GM21390 (cell line): ENCODE measurements around the gene ENPP6.

Experiments
- ATAC-seq: cut with Tn5 transposase; IDR thresholded peaks from one replicate; pipeline ENCODE4 v1.9.1; 2021; ENCODE audit not compliant: unreplicated experiment

Gene ENPP6

DNA sequence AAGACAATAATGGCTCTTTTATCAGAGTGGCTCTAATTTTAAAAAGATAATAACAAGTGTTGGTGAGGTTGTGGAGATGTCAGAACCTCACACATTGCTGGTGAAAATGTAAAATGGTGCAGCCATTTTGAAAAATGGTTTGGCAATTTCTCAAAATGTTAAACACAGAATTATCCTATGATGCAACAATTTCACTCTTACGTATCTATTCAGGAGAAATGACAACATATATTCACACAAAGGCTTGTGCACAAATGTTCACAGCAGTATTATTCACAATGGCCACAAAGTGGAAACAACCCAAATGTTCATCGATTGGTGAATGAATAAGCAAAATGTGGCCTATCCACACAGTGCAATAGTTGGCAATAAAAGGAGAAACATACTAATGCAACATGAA, 24.7 kb downstream of the ENPP6 start:
- no peak for ATAC-seq

DNA sequence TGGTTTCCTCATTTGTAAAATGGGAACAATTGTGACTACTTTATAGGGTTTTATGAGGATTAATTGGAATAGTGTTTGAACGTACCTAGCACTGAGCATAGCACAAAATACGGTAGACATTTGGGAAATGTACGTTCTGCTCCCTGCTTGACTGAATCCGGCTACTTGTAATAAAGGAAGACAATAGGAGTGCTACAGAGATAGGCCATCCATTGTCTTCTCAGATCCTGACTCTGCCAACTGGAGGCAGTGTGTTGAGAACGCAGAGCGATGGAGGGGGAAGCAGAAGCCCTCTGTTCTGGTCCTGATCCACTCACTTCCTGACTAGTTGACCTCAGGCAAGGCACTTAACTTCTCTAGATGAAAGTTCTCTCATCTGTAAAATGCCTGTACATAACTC, 26.4 kb downstream of the ENPP6 start:
- ATAC-seq = no peak

DNA sequence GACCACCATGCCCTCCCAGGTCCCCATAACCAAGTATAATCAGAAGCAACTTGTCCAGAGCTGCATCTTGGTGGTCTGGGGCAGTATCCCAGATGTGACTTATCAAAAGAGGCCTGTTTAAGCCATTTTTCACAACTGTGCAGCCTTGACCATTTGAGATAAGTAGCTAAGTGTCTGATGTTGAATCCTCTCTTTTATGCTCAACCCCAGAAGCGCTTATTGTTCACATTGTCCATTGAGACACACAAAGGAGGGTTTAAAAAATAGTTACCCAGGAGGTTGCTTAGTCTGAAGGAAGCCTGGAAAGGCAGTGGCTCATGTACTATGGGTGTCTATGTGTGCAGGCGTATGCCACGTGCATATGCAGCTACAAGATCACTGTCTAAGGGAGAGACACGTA, 27.0 kb downstream of the ENPP6 start:
- no peak for ATAC-seq

- no peak for ATAC-seq
Measured at GRCh38 chr4:184189966-184190365, 27.7 kb downstream of the ENPP6 start.

DNA sequence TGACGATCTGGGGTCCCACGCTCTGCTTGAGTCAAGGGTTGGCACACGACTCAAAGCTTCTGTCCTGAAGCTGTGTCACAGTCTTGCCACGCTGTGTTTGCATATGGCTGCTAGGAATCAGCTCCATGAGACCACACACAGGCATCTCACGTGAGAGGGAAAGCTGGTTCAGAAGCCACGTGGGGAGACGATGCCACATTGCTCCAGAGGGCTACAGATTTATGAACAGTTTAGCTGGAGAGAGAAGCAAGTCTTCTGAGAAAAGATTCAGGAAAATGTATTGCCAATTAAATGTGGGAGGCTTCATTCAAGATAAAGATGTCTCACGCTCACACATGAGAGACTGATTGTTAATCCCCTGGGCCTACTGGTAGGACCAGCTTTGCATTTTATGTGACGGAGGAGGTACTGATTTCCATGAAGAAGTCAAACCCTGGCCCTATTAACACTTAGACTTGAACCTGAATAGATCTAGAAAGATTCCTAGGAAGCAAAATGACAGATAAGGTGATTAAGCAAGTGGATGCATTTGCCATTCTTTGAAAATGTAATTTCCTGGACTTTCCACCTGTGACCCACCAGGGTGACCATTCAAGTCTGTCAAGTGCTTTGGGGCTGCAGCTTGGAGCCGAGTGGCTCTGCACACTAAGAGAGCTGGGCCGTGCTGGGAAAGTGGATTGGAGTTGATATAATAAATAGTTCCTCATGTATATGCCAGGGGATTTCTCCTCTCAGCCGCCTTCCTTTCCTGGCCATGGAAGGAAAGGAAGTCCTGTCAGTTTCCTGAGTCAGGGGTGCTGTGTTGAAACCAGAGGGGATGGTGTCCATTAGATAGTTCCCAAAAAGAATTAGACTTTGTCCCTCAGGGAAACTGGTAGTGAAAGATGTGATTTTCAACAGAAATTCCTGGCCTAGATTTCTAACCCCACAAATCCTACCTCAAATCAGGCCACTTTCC, 29.0 kb downstream of the ENPP6 start:
- ATAC-seq = no peak

DNA sequence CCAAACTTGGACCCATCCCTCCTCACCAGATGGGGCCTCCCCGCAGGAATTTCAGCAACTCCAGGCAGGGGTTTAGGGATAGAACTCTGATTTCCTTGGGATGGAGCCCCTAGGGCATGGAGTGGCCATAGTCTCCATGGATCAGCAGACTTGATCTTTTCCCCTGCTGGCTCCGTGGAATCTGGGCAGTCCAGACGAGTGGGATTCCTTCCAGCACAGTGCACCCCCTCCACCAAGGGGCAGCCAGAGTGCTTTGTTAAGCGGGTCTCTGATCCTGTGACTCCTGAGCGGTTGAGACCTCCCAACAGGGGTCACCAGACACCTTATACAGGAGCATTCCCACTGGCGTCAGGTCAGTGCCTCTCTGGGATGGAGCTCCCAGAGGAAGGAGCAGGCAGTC, 40.4 kb downstream of the ENPP6 start:
- no peak for ATAC-seq

- no peak for ATAC-seq
Measured at GRCh38 chr4:184174571-184175488, 42.8 kb downstream of the ENPP6 start.

DNA sequence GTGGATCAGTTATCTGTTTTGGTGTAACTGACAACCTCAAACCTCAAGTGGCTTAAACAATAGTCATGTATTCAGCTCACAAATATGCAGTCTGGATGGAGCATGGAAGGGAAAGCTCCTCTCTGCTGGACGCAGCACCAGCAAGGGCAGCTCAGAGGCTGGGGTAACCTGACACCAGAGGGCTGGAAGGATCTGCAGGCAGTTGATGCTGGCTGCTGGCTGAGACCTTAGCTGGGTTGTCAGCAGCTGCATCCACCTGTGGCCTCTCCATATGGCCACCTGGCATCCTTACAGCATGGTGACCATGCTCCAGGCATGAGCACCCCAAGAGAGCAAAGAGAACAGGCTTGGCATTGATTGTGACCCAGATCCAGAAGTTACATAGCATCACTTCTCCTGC, 46.7 kb downstream of the ENPP6 start:
- ATAC-seq = no peak

DNA sequence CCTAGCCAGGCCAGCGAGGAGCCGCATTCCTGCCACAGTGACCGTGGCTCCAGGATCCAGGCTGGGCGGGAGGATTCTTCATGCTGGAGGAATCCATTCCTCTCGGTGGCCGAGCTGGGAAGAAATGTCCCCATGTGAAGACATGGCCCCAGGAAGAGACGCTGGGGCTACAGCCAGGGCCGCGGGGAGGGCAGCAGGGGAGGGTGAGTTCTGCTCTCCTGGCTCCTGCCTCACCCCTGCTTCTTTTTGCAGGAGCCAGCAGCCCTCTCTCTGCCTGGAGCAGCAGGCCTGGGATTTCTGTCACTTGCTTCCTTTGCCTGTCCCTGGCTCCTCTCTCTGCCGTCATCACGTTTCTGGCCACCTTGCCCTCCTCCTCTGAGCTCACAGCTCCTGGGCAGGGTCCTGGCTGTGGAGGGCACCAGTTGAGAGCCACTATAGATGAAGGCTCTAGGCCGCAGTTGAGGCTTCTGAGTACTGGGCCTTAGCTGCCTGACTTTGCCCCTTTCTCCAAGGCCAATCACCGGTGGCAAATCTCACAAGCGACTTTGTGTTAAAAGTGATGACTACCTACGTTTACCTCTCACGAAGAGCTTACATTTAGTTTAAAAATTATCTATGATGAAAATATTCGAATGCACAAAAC, 48.3 kb downstream of the ENPP6 start:
- no peak for ATAC-seq

DNA sequence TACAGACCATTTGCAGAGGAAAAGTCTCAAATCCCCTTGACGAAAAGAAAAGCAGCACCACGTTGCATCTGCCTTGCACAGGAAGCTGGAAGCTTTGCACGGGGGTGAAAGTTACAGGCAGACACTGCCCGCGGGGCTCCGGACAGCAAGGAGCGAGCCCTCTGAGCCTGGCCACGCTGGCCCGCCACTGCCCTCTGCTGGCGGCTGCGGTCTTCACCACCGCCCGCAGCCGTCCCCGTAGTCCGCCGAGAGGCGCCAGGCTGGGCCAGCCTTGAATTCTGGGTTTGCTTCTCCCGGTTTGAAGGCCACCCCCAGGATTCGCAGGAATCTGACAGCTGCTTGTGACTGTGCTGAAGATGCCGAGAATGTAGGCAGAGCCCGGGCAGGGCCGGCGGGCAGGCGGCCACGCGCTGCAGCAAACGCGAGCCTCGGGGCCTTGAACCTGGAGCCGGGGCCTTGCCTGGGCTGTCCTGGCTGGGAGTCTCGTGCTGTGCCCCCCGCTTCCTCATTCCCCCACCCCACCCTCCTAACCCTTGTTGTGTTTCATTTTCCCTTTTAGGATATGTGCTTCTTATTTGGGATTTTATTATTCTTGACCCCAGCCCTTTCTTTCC, 49.2 kb downstream of the ENPP6 start:
- peak; percentile 88 for ATAC-seq

DNA sequence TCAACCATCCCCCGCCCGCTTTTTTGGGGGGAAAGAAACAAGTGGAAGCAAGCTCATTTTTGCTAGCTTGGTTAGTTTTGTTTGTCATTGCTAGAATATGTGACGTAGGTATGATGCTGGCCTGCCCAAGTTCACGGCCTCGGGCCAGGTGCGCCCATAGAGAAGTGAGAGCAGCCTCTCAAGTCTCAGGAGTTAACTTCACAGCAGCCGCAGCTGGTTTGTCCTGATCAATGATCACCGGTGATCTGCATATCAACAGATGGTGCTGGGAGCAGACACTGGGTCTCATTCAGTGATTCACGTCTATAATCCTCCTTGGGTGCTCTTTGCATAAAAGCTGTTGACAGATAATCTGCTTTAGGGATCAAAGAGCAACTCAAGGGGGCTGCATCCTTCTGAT, 50.1 kb downstream of the ENPP6 start:
- peak; percentile 72 for ATAC-seq

DNA sequence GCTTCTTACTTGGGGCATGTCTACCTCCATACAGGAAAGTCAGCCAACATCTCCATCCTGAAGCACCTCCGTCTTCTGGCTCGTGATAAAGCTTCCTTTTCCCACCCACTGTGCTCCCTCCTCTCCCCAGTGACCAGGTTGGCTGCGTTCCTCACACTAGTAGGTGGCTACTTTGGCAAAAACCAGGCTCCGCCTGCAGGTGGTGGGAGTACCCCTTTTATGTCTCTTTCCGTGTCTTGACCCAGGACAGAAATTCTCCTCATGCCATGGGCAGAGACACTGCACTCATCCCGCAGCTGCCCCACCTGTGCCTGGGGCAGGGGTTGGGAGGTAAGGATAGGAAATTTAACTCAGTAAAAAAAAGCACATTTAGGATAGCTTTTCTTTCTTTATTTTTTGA, 50.9 kb downstream of the ENPP6 start:
- no peak for ATAC-seq

GRCh38 chr4:184165291-184165690, 52.4 kb downstream of the ENPP6 start:
- no peak for ATAC-seq

GRCh38 chr4:184163813-184164212, 53.9 kb downstream of the ENPP6 start:
- no peak for ATAC-seq

- ATAC-seq = no peak
Measured at GRCh38 chr4:184162596-184162995, 55.1 kb downstream of the ENPP6 start.

DNA sequence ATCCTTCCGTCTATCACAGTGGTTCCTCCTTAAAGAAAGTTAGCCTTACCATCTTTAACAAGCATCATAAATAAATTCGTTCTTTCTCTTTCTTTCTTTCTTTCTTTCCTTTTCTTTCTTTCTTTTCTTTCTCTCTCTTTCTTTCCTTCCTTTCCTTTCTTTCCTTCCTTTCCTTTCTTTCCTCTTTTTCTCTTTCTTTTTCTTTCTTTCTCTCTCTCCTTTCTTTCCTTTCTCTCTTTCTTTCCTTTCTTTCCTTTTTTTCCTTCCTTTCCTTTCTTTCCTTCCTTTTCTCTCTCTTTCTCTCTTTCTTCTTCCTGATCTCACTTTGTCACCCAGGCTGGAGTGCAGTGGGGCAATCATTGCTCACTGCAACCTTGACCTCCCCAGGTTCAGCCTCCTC, 60.4 kb downstream of the ENPP6 start:
- no peak for ATAC-seq

- no peak for ATAC-seq
Measured at GRCh38 chr4:184156163-184156920, 61.3 kb downstream of the ENPP6 start.

GRCh38 chr4:184154199-184154598, 63.5 kb downstream of the ENPP6 start:
- ATAC-seq = no peak

- ATAC-seq = no peak
Measured at GRCh38 chr4:184153781-184154180, 63.9 kb downstream of the ENPP6 start.

GRCh38 chr4:184151988-184152485, 65.6 kb downstream of the ENPP6 start:
- ATAC-seq = no peak
